Hepatocyte (in vitro differentiated cells): ENCODE results near the gene IL20.

ENCODE experiments used
- CTCF ChIP-seq: fragments of 200-600 bp; sonication (generic); IDR thresholded peaks from 2 replicates; pipeline ENCODE4 v1.5.1; 2016; ENCODE audit warnings: antibody characterized with exemption, mild to moderate bottlenecking; ENCODE audit not compliant: poor library complexity
- EZH2 ChIP-seq: fragments of 200-600 bp; sonication (generic); IDR thresholded peaks from 2 replicates; pipeline ENCODE4 v1.6.1; 2016; ENCODE audit warnings: antibody characterized with exemption, mild to moderate bottlenecking, borderline replicate concordance
- EZH2phosphoT487 ChIP-seq: fragments of 200-600 bp; sonication (generic); IDR thresholded peaks from one replicate; pipeline ENCODE4 v1.6.1; 2018; ENCODE audit warnings: antibody characterized with exemption, mild to moderate bottlenecking, low read depth, moderate library complexity; ENCODE audit not compliant: unreplicated experiment, severe bottlenecking

GRCh38 chr1:206898089-206898914 is 32.9 kb downstream of the IL20 start:
- no peak for TF ChIP-seq EZH2
- no peak for TF ChIP-seq CTCF
- TF ChIP-seq EZH2phosphoT487 = no peak
